ENCODE data around the gene GRID2.

GRID2 gene

GRCh38 chr4:93744961-93745360 is 1441.2 kb downstream of the GRID2 start:
- DNase-seq (ENCODE audit: extremely low read depth, low read depth): no peak
- TF ChIP-seq CTCF (IDR thresholded peaks at IDR 0.05; ENCODE audit: low read depth, low read length, missing control alignments): no peak
- no peak overlapping the region for H3K4me3 ChIP-seq (replicated peaks; ENCODE audit: low read depth, low read length)

- no peak for TF ChIP-seq CTCF (IDR thresholded peaks at IDR 0.05; ENCODE audit: low read depth, low read length, missing control alignments)
- no peak overlapping the region for H3K4me3 ChIP-seq (replicated peaks; ENCODE audit: low read depth, low read length)
- no peak for DNase-seq (ENCODE audit: extremely low read depth, low read depth)
These were observed 1442.3 kb downstream of the GRID2 start for GRCh38 chr4:93746031-93746430.

GRCh38 chr4:93747220-93747619 is 1443.5 kb downstream of the GRID2 start:
- DNase-seq (ENCODE audit: extremely low read depth, low read depth): no peak

GRCh38 chr4:93748373-93749291 is 1444.9 kb downstream of the GRID2 start:
- H3K4me3 ChIP-seq (replicated peaks; ENCODE audit: low read depth, low read length): no peak overlapping the region
- TF ChIP-seq CTCF (IDR thresholded peaks at IDR 0.05; ENCODE audit: low read depth, low read length, missing control alignments): no peak
- no peak for DNase-seq (ENCODE audit: extremely low read depth, low read depth)

More at GRCh38 chr4:93747220-93747619, 1443.5 kb downstream of the GRID2 start:
- no peak for TF ChIP-seq CTCF (IDR thresholded peaks at IDR 0.05; ENCODE audit: low read depth, low read length, missing control alignments)
- no peak overlapping the region for H3K4me3 ChIP-seq (replicated peaks; ENCODE audit: low read depth, low read length)

- H3K4me3 ChIP-seq (replicated peaks; ENCODE audit: low read depth, low read length): no peak overlapping the region
- no peak for TF ChIP-seq CTCF (IDR thresholded peaks at IDR 0.05; ENCODE audit: low read depth, low read length, missing control alignments)
- DNase-seq (ENCODE audit: extremely low read depth, low read depth): no peak
These were observed 1445.6 kb downstream of the GRID2 start for GRCh38 chr4:93749292-93749761.

GRCh38 chr4:93751411-93751810 is 1447.6 kb downstream of the GRID2 start:
- no peak for TF ChIP-seq CTCF (IDR thresholded peaks at IDR 0.05; ENCODE audit: low read depth, low read length, missing control alignments)
- H3K4me3 ChIP-seq (replicated peaks; ENCODE audit: low read depth, low read length): no peak overlapping the region
- no peak for DNase-seq (ENCODE audit: extremely low read depth, low read depth)
